Measurements from ENCODE around the gene KLK8. TPM values are rescaled to one million over a fixed set of nuclear protein-coding genes. Genes with fewer than 3 reads are reported as not detected.

The KLK8 gene
- total RNA-seq, 2 donors from 2014 or later: not detected

- H3K9me3 ChIP-seq: no peaks in the 10 kb centered on the region
- intact Hi-C loops (cut with DNase I): no loop called here
- DNase-seq: no peak
- no peaks in the 10 kb centered on the region for H3K36me3 ChIP-seq
- no peak for TF ChIP-seq CTCF (IDR thresholded peaks at IDR 0.05)
- no peak overlapping the region for H3K9ac ChIP-seq (ENCODE audit: low read depth in 2 of 2, low read length in 2 of 2)
- H3K4me1 ChIP-seq: no peaks in the 10 kb centered on the region
- H3K27ac ChIP-seq: no peak overlapping the region
- H3K4me3 ChIP-seq: no peak overlapping the region
- H3K27me3 ChIP-seq: no peaks in the 10 kb centered on the region
Observed at GRCh38 chr19:50962245-50962644, 39.2 kb downstream of the KLK8 start.

- intact Hi-C loops (cut with DNase I): no loop called here
- H3K4me1 ChIP-seq: no peaks in the 10 kb centered on the region
- no peak overlapping the region for H3K4me3 ChIP-seq
- H3K27ac ChIP-seq: no peak overlapping the region
- no peak overlapping the region for H3K9ac ChIP-seq (ENCODE audit: low read depth in 2 of 2, low read length in 2 of 2)
- no peak for TF ChIP-seq CTCF (IDR thresholded peaks at IDR 0.05)
- DNase-seq: no peak
- H3K9me3 ChIP-seq: no peaks in the 10 kb centered on the region
- no peaks in the 10 kb centered on the region for H3K27me3 ChIP-seq
- H3K36me3 ChIP-seq: no peaks in the 10 kb centered on the region
Observed at GRCh38 chr19:50959731-50960500, 41.5 kb downstream of the KLK8 start.

GRCh38 chr19:50957587-50957986 is 43.8 kb downstream of the KLK8 start:
- Histone ChIP-seq H3K36me3 (no peaks in the 10 kb centered on the region), H3K27me3 (no peaks in the 10 kb centered on the region), H3K4me3 (no peak overlapping the region), H3K9ac (ENCODE audit: low read depth in 2 of 2, low read length in 2 of 2) (no peak overlapping the region), H3K9me3 (no peaks in the 10 kb centered on the region), H3K4me1 (no peaks in the 10 kb centered on the region), H3K27ac (no peak overlapping the region)
- no peak for TF ChIP-seq CTCF (IDR thresholded peaks at IDR 0.05)
- intact Hi-C loops (cut with DNase I): no loop called here
- DNase-seq: no peak

- H3K4me3 ChIP-seq: no peak within 1 kb of the TSS
- H3K27me3 ChIP-seq: no peaks in the 10 kb centered on the region
- no peaks in the 10 kb centered on the region for H3K9me3 ChIP-seq
- DNase-seq: no peak
- H3K27ac ChIP-seq: no peak within 1 kb of the TSS
- H3K9ac ChIP-seq (ENCODE audit: low read depth in 2 of 2, low read length in 2 of 2): no peak within 1 kb of the TSS
- H3K4me1 ChIP-seq: no peaks in the 10 kb centered on the region
- intact Hi-C loops (cut with DNase I): no loop called here
- TF ChIP-seq CTCF (IDR thresholded peaks at IDR 0.05): no peak
- H3K36me3 ChIP-seq: no peaks in the 10 kb centered on the region
Observed at GRCh38 chr19:50952910-50953309, 48.5 kb downstream of the KLK8 start, which contains the start of gene KLK5. TSS of gene KLK5 (minus strand) at chr19:50953038. CDS start at chr19:50952657, 381 bp downstream.

GRCh38 chr19:50949861-50950260 is 51.5 kb downstream of the KLK8 start:
- DNase-seq: no peak
- Histone ChIP-seq H3K9me3 (no peaks in the 10 kb centered on the region), H3K4me3 (no peak overlapping the region), H3K27me3 (no peaks in the 10 kb centered on the region), H3K9ac (ENCODE audit: low read depth in 2 of 2, low read length in 2 of 2) (no peak overlapping the region), H3K36me3 (no peaks in the 10 kb centered on the region), H3K27ac (no peak overlapping the region), H3K4me1 (no peaks in the 10 kb centered on the region)
- intact Hi-C loops (cut with DNase I): no loop called here
- no peak for TF ChIP-seq CTCF (IDR thresholded peaks at IDR 0.05)
